Activated CD4-positive, alpha-beta T cell treated with anti-CD3 and anti-CD28 coated beads for 36 hours (primary cell): Measurements from ENCODE around the gene PARD6G. TPM values are rescaled to one million over a fixed set of nuclear protein-coding genes. Genes with fewer than 3 reads are reported as not detected.
A peak's percentile ranks its signal among the peaks of the same experiment; 100 is the strongest.

Source experiments
- ATAC-seq: fragments of 200-7000 bp; cut with Tn5 transposase; one replicate; pipeline ENCODE4 v1.10.0; 2021; ENCODE audit warnings: mild to moderate bottlenecking, moderate library complexity
- CTCF ChIA-PET: fragments of 350-600 bp; sonication (Branson Sonifier 250); formaldehyde crosslinking; loops from one replicate; lab custom pipeline; 2021; ENCODE audit warnings: antibody characterized with exemption; lab: Charles Lee
- POLR2A ChIA-PET: fragments of 350-600 bp; sonication (Branson Sonifier 250); formaldehyde crosslinking; loops from one replicate; lab custom pipeline; 2021; ENCODE audit warnings: antibody characterized with exemption, inconsistent platforms; lab: Charles Lee
- DNase-seq: peaks from one replicate; pipeline ENCODE4 v3.0.0-alpha.2; 2020
- H3K27ac Mint-ChIP-seq: one replicate; pipeline ENCODE4 v1.8.0; 2021; ENCODE audit warnings: mixed read lengths
- H3K27me3 Mint-ChIP-seq: one replicate; pipeline ENCODE4 v1.8.0; 2021; ENCODE audit warnings: mixed read lengths
- H3K36me3 Mint-ChIP-seq: one replicate; pipeline ENCODE4 v1.8.0; 2021; ENCODE audit warnings: low read depth, mixed read lengths
- H3K4me1 Mint-ChIP-seq: one replicate; pipeline ENCODE4 v1.8.0; 2021; ENCODE audit warnings: mixed read lengths
- H3K4me3 Mint-ChIP-seq: one replicate; pipeline ENCODE4 v1.8.0; 2021; ENCODE audit warnings: mild to moderate bottlenecking, moderate library complexity, mixed read lengths
- H3K9me3 Mint-ChIP-seq: one replicate; pipeline ENCODE4 v1.8.0; 2021; ENCODE audit warnings: low read depth, mixed read lengths
- intact Hi-C, 2 experiments: fragments of 100-400 bp; cut with DNase I in 1 of 2; cut with micrococcal nuclease in 1 of 2; formaldehyde crosslinking; loops; one replicate each; pipeline versions ENCODE4 v1.14.2 to v1.15.1; 2022 to 2024; cut with DNase I, micrococcal nuclease
- total RNA-seq, 2 experiments: library from RNA; stranded (reverse); gene quantifications; one replicate each; pipeline ENCODE4 v1.2.3, GENCODE V29; 2021

PARD6G gene
- total RNA-seq, 2 experiments from 2014 or later, result not detected

- Mint-ChIP-seq H3K27ac (no peak overlapping the region), H3K9me3 (no peaks in the 10 kb centered on the region), H3K36me3 (peaks cover 7% of the 10 kb centered on the region), H3K4me3 (peak overlapping the region; percentile 74), H3K27me3 (peaks cover 9% of the 10 kb centered on the region), H3K4me1 (peaks cover 15% of the 10 kb centered on the region)
- intact Hi-C loops, result loop anchor here in 1 of 2 experiments (5.0 kb wide), 1 partner anchor 161 kb away; the partner anchor contains the start of gene TXNL4A
- DNase-seq (no peak), ATAC-seq (no peak)
- ChIA-PET POLR2A (no interaction called here), CTCF (interaction anchor here (1.1 to 1.8 kb wide), 2 partner anchors 11 to 19 kb away, joined by 3 to 6 read pairs; no protein-coding TSS in a partner anchor)
These were observed 98.8 kb downstream of the PARD6G start for GRCh38 chr18:80148326-80149199.

- H3K4me1 Mint-ChIP-seq, result peaks cover 15% of the 10 kb centered on the region
- ChIA-PET CTCF (interaction anchor here (0.7 to 5.4 kb wide), 5 partner anchors 11 to 165 kb away, joined by 3 to 41 read pairs (median 4); no protein-coding TSS in a partner anchor), POLR2A (no interaction called here)
- DNase-seq, result peak; percentile 86
- peak; percentile 87 for ATAC-seq
- H3K27me3 Mint-ChIP-seq, result peaks cover 9% of the 10 kb centered on the region
- no peaks in the 10 kb centered on the region for H3K9me3 Mint-ChIP-seq
- no peak overlapping the region for H3K27ac Mint-ChIP-seq
- H3K4me3 Mint-ChIP-seq, result peak overlapping the region; percentile 74
- H3K36me3 Mint-ChIP-seq, result peaks cover 7% of the 10 kb centered on the region
- intact Hi-C loops, result loop anchor here in 1 of 2 experiments (1.0 to 5.0 kb wide), 3 partner anchors 38 to 160 kb away; partner anchors contain the start of genes ADNP2, RBFA and TXNL4A
These were observed 99.6 kb downstream of the PARD6G start for GRCh38 chr18:80147418-80148325.

- intact Hi-C loops, result loop anchor here in 1 of 2 experiments (1.0 to 5.0 kb wide), 3 partner anchors 38 to 160 kb away; partner anchors contain the start of genes ADNP2, RBFA and TXNL4A
- CTCF ChIA-PET, result interaction anchor here (1.4 to 5.4 kb wide), 2 partner anchors 11 to 164 kb away, joined by 4 to 41 read pairs; no protein-coding TSS in a partner anchor
- POLR2A ChIA-PET, result no interaction called here
- ATAC-seq (peak; percentile 21), DNase-seq (peak; percentile 20)
- no peaks in the 10 kb centered on the region for H3K9me3 Mint-ChIP-seq
- H3K36me3 Mint-ChIP-seq, result peaks cover 7% of the 10 kb centered on the region
- H3K27me3 Mint-ChIP-seq, result peaks cover 9% of the 10 kb centered on the region
- H3K27ac Mint-ChIP-seq, result no peak overlapping the region
- peak overlapping the region; percentile 74 for H3K4me3 Mint-ChIP-seq
- peaks cover 15% of the 10 kb centered on the region for H3K4me1 Mint-ChIP-seq
These were observed 100.3 kb downstream of the PARD6G start for GRCh38 chr18:80147037-80147417.

GRCh38 chr18:80145196-80145804 lies 102.0 kb downstream of the PARD6G start:
- CTCF ChIA-PET, result interaction anchor here (1.4 to 5.4 kb wide), 2 partner anchors 8 to 13 kb away, joined by 3 to 41 read pairs; no protein-coding TSS in a partner anchor
- POLR2A ChIA-PET, result interaction anchor here (0.6 kb wide), 1 partner anchor 17 kb away, joined by 3 read pairs; no protein-coding TSS in a partner anchor
- DNase-seq (no peak), ATAC-seq (no peak)
- H3K27ac Mint-ChIP-seq, result no peak overlapping the region
- peaks cover 9% of the 10 kb centered on the region for H3K27me3 Mint-ChIP-seq
- no peak overlapping the region for H3K4me3 Mint-ChIP-seq
- no peaks in the 10 kb centered on the region for H3K9me3 Mint-ChIP-seq
- H3K36me3 Mint-ChIP-seq, result peaks cover 11% of the 10 kb centered on the region
- intact Hi-C loops, result loop anchor here in 1 of 2 experiments (5.0 kb wide), 1 partner anchor 158 kb away; the partner anchor contains the start of gene TXNL4A
- peaks cover 15% of the 10 kb centered on the region for H3K4me1 Mint-ChIP-seq

GRCh38 chr18:80143881-80144280 lies 103.4 kb downstream of the PARD6G start:
- H3K9me3 Mint-ChIP-seq, result no peaks in the 10 kb centered on the region
- no peak overlapping the region for H3K27ac Mint-ChIP-seq
- intact Hi-C loops, result no loop called here
- H3K27me3 Mint-ChIP-seq, result peaks cover 9% of the 10 kb centered on the region
- peaks cover 15% of the 10 kb centered on the region for H3K4me1 Mint-ChIP-seq
- ChIA-PET POLR2A (no interaction called here), CTCF (interaction anchor here (0.7 to 5.4 kb wide), 3 partner anchors 10 to 516 kb away, joined by 3 to 41 read pairs (median 3); no protein-coding TSS in a partner anchor)
- ATAC-seq (no peak), DNase-seq (no peak)
- H3K36me3 Mint-ChIP-seq, result peaks cover 14% of the 10 kb centered on the region
- no peak overlapping the region for H3K4me3 Mint-ChIP-seq

GRCh38 chr18:80140455-80140985 lies 106.8 kb downstream of the PARD6G start:
- H3K4me1 Mint-ChIP-seq, result peaks cover 3% of the 10 kb centered on the region
- no peak for DNase-seq
- no peak overlapping the region for H3K4me3 Mint-ChIP-seq
- no peak overlapping the region for H3K27ac Mint-ChIP-seq
- H3K36me3 Mint-ChIP-seq, result peaks cover 32% of the 10 kb centered on the region
- CTCF ChIA-PET, result interaction anchor here (1.0 to 1.3 kb wide), 2 partner anchors 16 to 69 kb away, joined by 3 to 4 read pairs; no protein-coding TSS in a partner anchor
- ATAC-seq, result no peak
- no peaks in the 10 kb centered on the region for H3K9me3 Mint-ChIP-seq
- no peaks in the 10 kb centered on the region for H3K27me3 Mint-ChIP-seq
- POLR2A ChIA-PET, result interaction anchor here (0.6 kb wide), 1 partner anchor 43 kb away, joined by 3 read pairs; no protein-coding TSS in a partner anchor
- intact Hi-C loops, result no loop called here

- Mint-ChIP-seq H3K4me3 (no peak overlapping the region), H3K4me1 (no peaks in the 10 kb centered on the region), H3K36me3 (peaks cover 53% of the 10 kb centered on the region), H3K27me3 (no peaks in the 10 kb centered on the region), H3K9me3 (no peaks in the 10 kb centered on the region), H3K27ac (no peak overlapping the region)
- ChIA-PET CTCF (interaction anchor here (0.7 kb wide), 1 partner anchor 14 kb away, joined by 3 read pairs; no protein-coding TSS in a partner anchor), POLR2A (no interaction called here)
- intact Hi-C loops, result no loop called here
- DNase-seq (no peak), ATAC-seq (no peak)
These were observed 109.3 kb downstream of the PARD6G start for GRCh38 chr18:80137976-80138375.

- no peak overlapping the region for H3K27ac Mint-ChIP-seq
- H3K9me3 Mint-ChIP-seq, result no peaks in the 10 kb centered on the region
- peaks cover 57% of the 10 kb centered on the region for H3K36me3 Mint-ChIP-seq
- ChIA-PET POLR2A (no interaction called here), CTCF (interaction anchor here (0.7 kb wide), 1 partner anchor 13 kb away, joined by 3 read pairs; no protein-coding TSS in a partner anchor)
- no peaks in the 10 kb centered on the region for H3K27me3 Mint-ChIP-seq
- ATAC-seq, result no peak
- peaks cover under 1% of the 10 kb centered on the region for H3K4me1 Mint-ChIP-seq
- no peak overlapping the region for H3K4me3 Mint-ChIP-seq
- DNase-seq, result no peak
- intact Hi-C loops, result no loop called here
These were observed 110.2 kb downstream of the PARD6G start for GRCh38 chr18:80137137-80137536.

- intact Hi-C loops, result no loop called here
- no peak for DNase-seq
- no peaks in the 10 kb centered on the region for H3K27me3 Mint-ChIP-seq
- no peak overlapping the region for H3K4me3 Mint-ChIP-seq
- ATAC-seq, result no peak
- H3K36me3 Mint-ChIP-seq, result peaks cover 59% of the 10 kb centered on the region
- H3K27ac Mint-ChIP-seq, result no peak overlapping the region
- H3K4me1 Mint-ChIP-seq, result peaks cover 3% of the 10 kb centered on the region
- CTCF ChIA-PET, result no interaction called here
- POLR2A ChIA-PET, result no interaction called here
- H3K9me3 Mint-ChIP-seq, result no peaks in the 10 kb centered on the region
These were observed 110.6 kb downstream of the PARD6G start for GRCh38 chr18:80136679-80137078.

- CTCF ChIA-PET, result no interaction called here
- no peaks in the 10 kb centered on the region for H3K27me3 Mint-ChIP-seq
- peaks cover 14% of the 10 kb centered on the region for H3K4me1 Mint-ChIP-seq
- POLR2A ChIA-PET, result no interaction called here
- H3K4me3 Mint-ChIP-seq, result no peak overlapping the region
- intact Hi-C loops, result no loop called here
- no peak for DNase-seq
- H3K36me3 Mint-ChIP-seq, result peaks cover 61% of the 10 kb centered on the region
- H3K9me3 Mint-ChIP-seq, result no peaks in the 10 kb centered on the region
- no peak overlapping the region for H3K27ac Mint-ChIP-seq
- no peak for ATAC-seq
These were observed 112.2 kb downstream of the PARD6G start for GRCh38 chr18:80135136-80135535.
